B cell (primary cell): ENCODE results near the gene RARS1. TPM values are rescaled to one million over a fixed set of nuclear protein-coding genes. Genes with fewer than 3 reads are reported as not detected.

ENCODE experiments used
- ATAC-seq: fragments of 200-7000 bp; cut with Tn5 transposase; one replicate; pipeline ENCODE4 v1.10.0; 2021; ENCODE audit warnings: low read depth, mild to moderate bottlenecking, moderate number of reproducible peaks, moderate library complexity
- CTCF ChIA-PET: fragments of 350-600 bp; sonication (Branson Sonifier 250); formaldehyde crosslinking; loops from one replicate; lab custom pipeline; 2021; ENCODE audit warnings: antibody characterized with exemption, inconsistent platforms; lab: Charles Lee
- POLR2A ChIA-PET: fragments of 350-600 bp; sonication (Branson Sonifier 250); formaldehyde crosslinking; loops from one replicate; lab custom pipeline; 2021; ENCODE audit warnings: antibody characterized with exemption; lab: Charles Lee
- DNase-seq: peaks from one replicate; pipeline ENCODE4 v3.0.0; 2013
- H2AFZ ChIP-seq: 2 replicates; pipeline ENCODE4 v1.6.1; 2012; ENCODE audit warnings: mild to moderate bottlenecking, low read depth, low read length; ENCODE audit not compliant: insufficient read depth, poor library complexity, severe bottlenecking
- H3K27ac ChIP-seq, 2 donors: 1 replicate in 1 of 2; 2 replicates in 1 of 2; pipeline ENCODE4 v1.5.1; 2012 to 2013; ENCODE audit warnings: low read length in 2 of 2, mild to moderate bottlenecking in 2 of 2, moderate library complexity in 1 of 2
- H3K27me3 ChIP-seq, 4 experiments: fragments of 200-600 bp in 1 of 4; sonication (generic) in 1 of 4; replicated peaks in 1 of 4; 1 replicate in 2 of 4; 2 replicates in 2 of 4; pipeline versions ENCODE4 v1.6.1 to v1.7.0; 2013 to 2016; ENCODE audit warnings: low read length in 3 of 4, mild to moderate bottlenecking in 2 of 4, mixed read lengths in 1 of 4, moderate library complexity in 1 of 4; ENCODE audit not compliant: insufficient read depth in 4 of 4, control insufficient read depth in 3 of 4; ENCODE audit errors: control extremely low read depth in 1 of 4
- H3K36me3 ChIP-seq, 2 experiments: replicated peaks in 1 of 2; 1 replicate in 1 of 2; 2 replicates in 1 of 2; pipeline versions ENCODE4 v1.6.1 to v1.7.1; 2013; ENCODE audit warnings: low read length in 1 of 2; ENCODE audit not compliant: insufficient read depth in 2 of 2, control insufficient read depth in 1 of 2; ENCODE audit errors: control extremely low read depth in 1 of 2, extremely low read depth in 1 of 2
- H3K4me1 ChIP-seq, 2 donors: fragments of 200-600 bp in 1 of 2; sonication (generic) in 1 of 2; 1 replicate in 1 of 2; 2 replicates in 1 of 2; pipeline versions ENCODE4 v1.5.1 to v1.6.1; 2013 to 2017; ENCODE audit warnings: low read length in 2 of 2; ENCODE audit not compliant: control insufficient read depth in 2 of 2, insufficient read depth in 2 of 2
- H3K4me2 ChIP-seq: replicated peaks from 2 replicates; pipeline ENCODE3; 2012; ENCODE audit warnings: mild to moderate bottlenecking, low read depth, low read length; ENCODE audit not compliant: poor library complexity, severe bottlenecking
- H3K4me3 ChIP-seq, 5 experiments: fragments of 200-600 bp in 1 of 5; sonication (generic) in 1 of 5; 1 replicate in 3 of 5; 2 replicates in 2 of 5; pipeline versions ENCODE4 v1.5.1 to v1.7.0; 2011 to 2016; ENCODE audit warnings: low read length in 4 of 5, mild to moderate bottlenecking in 4 of 5, low read depth in 2 of 5, control low read depth in 1 of 5, moderate library complexity in 1 of 5; ENCODE audit not compliant: insufficient read depth in 1 of 5; ENCODE audit errors: control extremely low read depth in 1 of 5, extremely low read depth in 1 of 5
- H3K79me2 ChIP-seq: fragments of 200-600 bp; sonication (generic); one replicate; pipeline ENCODE4 v1.6.0; 2016; ENCODE audit warnings: low read length; ENCODE audit not compliant: control insufficient read depth, insufficient read depth
- H3K9ac ChIP-seq: fragments of 200-600 bp; sonication (generic); 2 replicates; pipeline ENCODE4 v1.6.1; 2017; ENCODE audit warnings: mild to moderate bottlenecking, low read length, moderate library complexity
- H3K9me3 ChIP-seq, 3 donors: one replicate each; pipeline versions ENCODE4 v1.6.1 to v1.7.1; 2013; ENCODE audit warnings: low read length in 2 of 3; ENCODE audit not compliant: control insufficient read depth in 2 of 3, insufficient read depth in 1 of 3; ENCODE audit errors: control extremely low read depth in 1 of 3
- H4K20me1 ChIP-seq: 2 replicates; pipeline ENCODE4 v1.6.0; 2012; ENCODE audit warnings: mild to moderate bottlenecking, low read length; ENCODE audit not compliant: insufficient read depth, control insufficient read depth, poor library complexity, severe bottlenecking
- H3K27ac Mint-ChIP-seq: one replicate; pipeline ENCODE4 v1.8.0; 2021; ENCODE audit warnings: mixed read lengths
- H3K27me3 Mint-ChIP-seq: one replicate; pipeline ENCODE4 v1.8.0; 2021; ENCODE audit warnings: mixed read lengths
- H3K4me1 Mint-ChIP-seq: one replicate; pipeline ENCODE4 v1.8.0; 2021; ENCODE audit warnings: mixed read lengths
- H3K4me3 Mint-ChIP-seq: one replicate; pipeline ENCODE4 v1.8.0; 2021; ENCODE audit warnings: mixed read lengths
- H3K9me3 Mint-ChIP-seq: one replicate; pipeline ENCODE4 v1.8.0; 2022; ENCODE audit warnings: mixed read lengths; ENCODE audit not compliant: insufficient read depth
- CTCF ChIP-seq: fragments of 200-600 bp; IDR thresholded peaks from one replicate; pipeline ENCODE4 v1.8.0; 2022; ENCODE audit warnings: antibody characterized with exemption, mild to moderate bottlenecking
- EZH2 ChIP-seq: IDR thresholded peaks from 2 replicates; pipeline ENCODE4 v1.6.1; 2012; ENCODE audit warnings: borderline replicate concordance, low read depth, mild to moderate bottlenecking, moderate library complexity, low read length; ENCODE audit not compliant: insufficient read depth, poor library complexity, severe bottlenecking
- WGBS: methylation state at CpG from one replicate; pipeline ENCODE4 v1.1.5; 2013; ENCODE audit warnings: missing lambda C conversion rate; ENCODE audit not compliant: insufficient coverage; 5-methylcytosine and 5-hydroxymethylcytosine counted together
- intact Hi-C: fragments of 100-400 bp; cut with micrococcal nuclease; formaldehyde crosslinking; loops from one replicate; pipeline ENCODE4 v1.10.0; 2022
- polyA plus RNA-seq: library from polyadenylated mRNA; depleted of rRNA; stranded (reverse); fragments of >200 nt; gene quantifications from 2 replicates; pipeline ENCODE4 v1.2.3, GENCODE V29; 2012
- total RNA-seq, 2 donors: library from RNA; stranded (reverse); fragments of 120-200 nt in 1 of 2; gene quantifications; 1 replicate in 1 of 2; 2 replicates in 1 of 2; pipeline versions ENCODE4 v1.2.3 to v1.2.4, GENCODE V29; 2013 to 2022

Gene RARS1
- total and polyA plus RNA-seq, 2 donors (not counting 1 experiment from before 2014, with no cell fraction given): 12.9 to 69.4 TPM

- Histone ChIP-seq H4K20me1 (no peaks in the 10 kb centered on the region), H3K4me3 (no peak overlapping the region)
- POLR2A ChIA-PET: no interaction called here
These were observed 16.5 kb upstream of the RARS1 start for GRCh38 chr5:168469816-168470215.

GRCh38 chr5:168471785-168472184 is 14.5 kb upstream of the RARS1 start:
- Mint-ChIP-seq H3K4me1 (no peaks in the 10 kb centered on the region), H3K27ac (no peak overlapping the region), H3K9me3 (no peaks in the 10 kb centered on the region), H3K4me3 (no peak overlapping the region), H3K27me3 (no peaks in the 10 kb centered on the region)
- no peaks in the 10 kb centered on the region for H3K79me2 ChIP-seq
- H3K4me3 ChIP-seq: no peak overlapping the region
- no peak overlapping the region for H3K4me2 ChIP-seq
- H3K27ac ChIP-seq: no peak overlapping the region
- CTCF ChIA-PET: no interaction called here
- TF ChIP-seq EZH2 (no peak), CTCF (no peak)
- H3K9me3 ChIP-seq: no peaks in the 10 kb centered on the region
- no peaks in the 10 kb centered on the region for H3K36me3 ChIP-seq
- H2AFZ ChIP-seq: no peak overlapping the region
- H4K20me1 ChIP-seq: no peaks in the 10 kb centered on the region
- H3K9ac ChIP-seq: no peak overlapping the region
- WGBS: 93% methylated on average over 2 of the region's 4 CpGs
- intact Hi-C loops: no loop called here
- ATAC-seq (no peak), DNase-seq (no peak)
- no peaks in the 10 kb centered on the region for H3K4me1 ChIP-seq
- POLR2A ChIA-PET: no interaction called here
- H3K27me3 ChIP-seq: no peaks in the 10 kb centered on the region

More at GRCh38 chr5:168469816-168470215, 16.5 kb upstream of the RARS1 start:
- Histone ChIP-seq H3K79me2 (no peaks in the 10 kb centered on the region), H3K9me3 (no peaks in the 10 kb centered on the region), H3K36me3 (no peaks in the 10 kb centered on the region), H3K9ac (no peak overlapping the region), H3K4me1 (no peaks in the 10 kb centered on the region), H3K27me3 (no peaks in the 10 kb centered on the region), H3K27ac (no peak overlapping the region), H2AFZ (no peak overlapping the region), H3K4me2 (no peak overlapping the region)
- no peak overlapping the region for H3K27ac Mint-ChIP-seq
- H3K4me3 Mint-ChIP-seq: no peak overlapping the region
- H3K27me3 Mint-ChIP-seq: no peaks in the 10 kb centered on the region
- H3K9me3 Mint-ChIP-seq: no peaks in the 10 kb centered on the region
- CTCF ChIA-PET: no interaction called here
- WGBS: 94% methylated on average over 3 of the region's 3 CpGs
- no peaks in the 10 kb centered on the region for H3K4me1 Mint-ChIP-seq
- no peak for DNase-seq
- ATAC-seq: no peak
- TF ChIP-seq EZH2: no peak
- no peak for TF ChIP-seq CTCF
- intact Hi-C loops: no loop called here
